HG02759 (cell line): ENCODE results near the gene HRC.
"Not testable (repeated sequence)": the region's sequence is repeated elsewhere in the genome, so short reads cannot be mapped to it uniquely, and the experiment has no call there.

Source experiments
- ATAC-seq: cut with Tn5 transposase; IDR thresholded peaks from one replicate; pipeline ENCODE4 v1.9.1; 2021; ENCODE audit warnings: mild to moderate bottlenecking, moderate library complexity; ENCODE audit not compliant: unreplicated experiment

The HRC gene

DNA sequence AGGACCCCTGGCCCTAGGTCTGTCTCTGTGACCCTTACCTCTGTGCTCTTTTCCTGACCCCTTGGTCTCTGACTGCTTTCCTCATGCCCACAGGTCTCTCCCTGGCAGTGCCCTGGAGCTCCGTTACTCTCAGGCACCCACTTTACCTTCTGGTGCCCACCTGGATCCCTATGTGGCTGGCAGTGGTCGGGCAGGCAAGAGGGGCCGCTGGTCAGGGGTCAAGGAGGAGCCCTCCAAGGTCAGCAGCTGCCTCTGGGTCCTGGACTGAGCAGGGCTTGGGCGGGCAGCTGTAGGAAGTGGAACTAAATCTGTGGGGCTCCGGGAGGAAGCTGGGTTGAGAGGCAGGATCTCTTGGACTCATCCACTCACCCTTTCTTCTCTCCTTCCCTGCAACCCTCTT is 19.5 kb downstream of the HRC start:
- ATAC-seq, result no peak

DNA sequence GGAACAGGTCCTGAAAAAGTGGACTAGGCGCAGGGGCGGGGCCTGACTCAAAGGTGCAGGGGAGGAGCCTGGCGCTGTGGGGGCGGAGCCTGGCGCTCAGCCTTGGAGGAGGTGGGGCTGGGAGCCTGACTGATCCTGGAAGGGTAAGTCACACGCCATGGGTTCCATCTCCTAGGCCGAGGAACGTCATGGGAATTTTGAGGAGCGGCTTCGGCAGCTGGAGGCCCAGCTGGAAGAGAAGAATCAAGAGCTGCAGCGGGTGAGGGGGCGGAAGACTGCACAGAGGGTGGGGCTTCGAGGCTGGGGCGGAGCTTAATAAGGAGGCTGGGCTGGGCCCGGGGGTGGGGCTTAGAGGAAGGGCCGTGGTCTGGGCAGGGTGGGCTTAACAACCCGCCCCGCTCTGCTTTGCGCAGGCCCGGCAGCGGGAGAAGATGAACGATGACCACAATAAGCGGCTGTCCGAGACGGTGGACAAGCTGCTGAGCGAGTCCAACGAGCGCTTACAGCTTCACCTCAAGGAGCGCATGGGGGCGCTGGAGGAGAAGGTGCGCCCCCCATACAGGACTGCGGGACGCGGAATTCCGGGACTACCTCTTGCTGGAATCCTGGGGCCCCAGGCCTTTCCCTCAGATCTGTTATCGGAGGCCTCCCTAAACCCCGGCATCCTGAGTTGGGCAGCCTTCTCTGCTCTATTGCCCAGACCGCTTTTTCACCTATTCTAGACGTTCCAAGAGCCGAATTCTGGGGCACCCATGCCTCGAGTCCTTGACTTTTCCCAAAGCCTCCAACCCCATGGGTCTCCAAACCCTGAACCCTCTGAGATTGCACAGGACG is 21.4 kb downstream of the HRC start:
- ATAC-seq, result no peak

GRCh38 chr19:49132974-49133609 is 22.1 kb downstream of the HRC start:
- no peak for ATAC-seq

- no peak for ATAC-seq
Observed at GRCh38 chr19:49130325-49130724, 24.9 kb downstream of the HRC start.

DNA sequence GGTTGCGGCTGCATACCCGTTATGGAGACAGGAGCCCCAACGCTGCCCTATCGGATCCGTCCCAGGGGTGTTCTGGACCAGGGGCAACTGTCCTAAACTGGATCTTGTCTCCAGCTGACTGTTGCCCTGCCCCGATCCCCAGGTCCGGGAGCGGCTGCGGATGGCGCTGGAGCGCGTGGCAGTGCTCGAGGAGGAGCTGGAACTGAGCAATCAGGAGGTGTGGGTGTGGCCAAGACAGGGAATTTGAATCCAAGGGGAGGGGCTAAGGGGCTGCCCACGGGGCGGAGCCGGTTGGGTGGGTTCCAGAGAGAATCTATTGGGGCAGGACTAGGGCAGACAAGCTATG is 26.0 kb downstream of the HRC start:
- ATAC-seq, result no peak

- no peak for ATAC-seq
Observed at GRCh38 chr19:49128545-49129237, 26.5 kb downstream of the HRC start.

- peak; percentile 91 for ATAC-seq
Observed at GRCh38 chr19:49127674-49128544, 27.3 kb downstream of the HRC start.

- not testable (repeated sequence) for ATAC-seq
Observed at GRCh38 chr19:49127225-49127624, 28.0 kb downstream of the HRC start.

- no peak for ATAC-seq
Observed at GRCh38 chr19:49126575-49126974, 28.6 kb downstream of the HRC start.

GRCh38 chr19:49125025-49125731 is 30.0 kb downstream of the HRC start:
- no peak for ATAC-seq

DNA sequence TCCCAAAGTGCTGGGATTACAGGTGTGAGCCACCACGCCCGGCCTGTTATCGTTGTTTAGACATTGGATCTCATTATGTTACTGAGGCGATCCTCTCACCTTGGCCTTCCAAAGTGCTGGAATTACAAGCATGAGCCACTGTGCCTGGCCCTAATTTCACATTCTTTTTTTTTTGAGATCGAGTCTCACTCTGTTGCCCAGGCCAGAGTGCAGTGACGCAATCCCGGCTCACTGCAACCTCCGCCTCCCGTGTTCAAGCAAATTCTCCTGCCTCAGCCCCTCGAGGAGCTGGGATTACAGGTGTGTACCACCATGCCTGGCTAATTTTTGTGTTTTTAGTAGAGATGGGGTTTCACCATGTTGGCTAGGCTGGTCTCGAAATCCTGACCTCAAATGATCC is 31.9 kb downstream of the HRC start:
- ATAC-seq, result not testable (repeated sequence)

- not testable (repeated sequence) for ATAC-seq
Observed at GRCh38 chr19:49121841-49122240, 33.4 kb downstream of the HRC start.

GRCh38 chr19:49120868-49121267 is 34.3 kb downstream of the HRC start:
- ATAC-seq, result no peak

GRCh38 chr19:49120325-49120683 is 34.9 kb downstream of the HRC start:
- no peak for ATAC-seq

- ATAC-seq, result no peak
Observed at GRCh38 chr19:49119411-49120324, 35.5 kb downstream of the HRC start, which contains the start of gene PPFIA3. Gene PPFIA3 (plus strand): TSS chr19:49119544. CDS start chr19:49127874, 8,330 bp downstream.

- ATAC-seq, result peak; percentile 71
Observed at GRCh38 chr19:49118565-49119410, 36.4 kb downstream of the HRC start, which contains the start of gene C19orf73. Gene C19orf73 (minus strand): TSS chr19:49119143. CDS start chr19:49119022, 121 bp downstream.

GRCh38 chr19:49117677-49118564 is 37.3 kb downstream of the HRC start:
- ATAC-seq, result no peak
